HCT116 (cell line): ENCODE data around the gene POLR3GL. TPM values are rescaled to one million over a fixed set of nuclear protein-coding genes. Genes with fewer than 3 reads are reported as not detected.

Experiments
- ATAC-seq: fragments of 200-7000 bp; cut with Tn5 transposase; 2 replicates; pipeline ENCODE4 v1.9.1; 2020; ENCODE audit warnings: mild to moderate bottlenecking, moderate library complexity
- BruUV-seq: library from RNA; stranded (reverse); fragments of 400-500 nt; replicated peaks from 2 replicates; lab custom pipeline; 2021; lab: Mats Ljungman, UMichigan
- CTCF ChIA-PET: fragments of 300-600 bp; sonication (Branson Sonifier 250); formaldehyde crosslinking; loops from one replicate; lab custom pipeline; 2021; ENCODE audit warnings: antibody characterized with exemption; lab: Charles Lee
- POLR2A ChIA-PET: fragments of 300-600, 350-600 bp; sonication (Branson Sonifier 250); formaldehyde crosslinking; loops from one replicate; lab custom pipeline; 2021; ENCODE audit warnings: antibody characterized with exemption; lab: Charles Lee
- RAD21 ChIA-PET, 2 experiments: fragments of 300-600 bp; sonication (Branson Sonifier 250); formaldehyde crosslinking; loops; one replicate each; lab custom pipeline; 2023; ENCODE audit warnings: low total read pairs in 2 of 2; ENCODE audit not compliant: uncharacterized antibody in 2 of 2, unreplicated experiment in 2 of 2, low non-redundant PET in 1 of 2; lab: Charles Lee
- DNase-seq: peaks from one replicate; pipeline ENCODE4 v3.0.0-alpha.2; 2010; ENCODE audit warnings: low read depth, low spot score
- H2AFZ ChIP-seq: fragments of 200-600 bp; shearing (Covaris generic), sonication (generic); 2 replicates; pipeline ENCODE4 v1.6.1; 2017; ENCODE audit warnings: low read depth, mixed run types, mixed read lengths, antibody characterized with exemption, low read length; ENCODE audit not compliant: poor library complexity, severe bottlenecking
- H3K27ac ChIP-seq: 2 replicates; pipeline ENCODE4 v1.5.1; 2012; ENCODE audit warnings: low read depth, low read length
- H3K27me3 ChIP-seq: fragments of 200-600 bp; sonication (generic); 2 replicates; pipeline ENCODE4 v1.6.1; 2016; ENCODE audit warnings: mixed run types, low read length, mixed read lengths; ENCODE audit not compliant: insufficient read depth
- H3K36me3 ChIP-seq, 2 experiments: fragments of 200-500 bp in 1 of 2; fragments of 200-600 bp in 1 of 2; sonication (Bioruptor generic) in 1 of 2; sonication (generic) in 1 of 2; 2 replicates each; pipeline versions ENCODE4 v1.5.1 to v1.6.1; 2014 to 2016; ENCODE audit warnings: low read length in 2 of 2, inconsistent platforms in 1 of 2, mixed read lengths in 1 of 2, mixed run types in 1 of 2; ENCODE audit not compliant: insufficient read depth in 2 of 2, control insufficient read depth in 1 of 2
- H3K4me1 ChIP-seq, 2 experiments: fragments of 200-600 bp in 1 of 2; sonication (generic) in 1 of 2; 2 replicates each; pipeline versions ENCODE4 v1.5.1 to v1.6.1; 2012 to 2017; ENCODE audit warnings: low read length in 2 of 2, inconsistent platforms in 1 of 2, mild to moderate bottlenecking in 1 of 2, mixed read lengths in 1 of 2, mixed run types in 1 of 2, moderate library complexity in 1 of 2; ENCODE audit not compliant: insufficient read depth in 2 of 2, control insufficient read depth in 1 of 2
- H3K4me2 ChIP-seq: fragments of 200-600 bp; sonication (generic); 2 replicates; pipeline ENCODE4 v1.6.1; 2017; ENCODE audit warnings: mixed run types, low read length, mixed read lengths
- H3K4me3 ChIP-seq, 2 experiments: fragments of 200-600 bp in 1 of 2; sonication (generic) in 1 of 2; replicated peaks in 1 of 2; 2 replicates each; pipeline ENCODE4 v1.5.1; 2011 to 2016; ENCODE audit warnings: low read length in 2 of 2, control low read depth in 1 of 2, low read depth in 1 of 2, mild to moderate bottlenecking in 1 of 2, mixed read lengths in 1 of 2, mixed run types in 1 of 2
- H3K79me2 ChIP-seq: fragments of 200-600 bp; sonication (generic); 2 replicates; pipeline ENCODE4 v1.6.1; 2017; ENCODE audit warnings: mild to moderate bottlenecking, mixed run types, low read length, moderate library complexity, mixed read lengths; ENCODE audit not compliant: insufficient read depth
- H3K9ac ChIP-seq: fragments of 200-600 bp; sonication (generic); 2 replicates; pipeline ENCODE4 v1.6.1; 2016; ENCODE audit warnings: low read length, mixed read lengths
- H3K9me2 ChIP-seq: fragments of 200-600 bp; sonication (generic), shearing (Covaris generic); 2 replicates; pipeline ENCODE4 v1.6.1; 2017; ENCODE audit warnings: mixed run types, mild to moderate bottlenecking, moderate library complexity; ENCODE audit not compliant: insufficient read depth
- H3K9me3 ChIP-seq, 2 experiments: fragments of 200-500 bp in 1 of 2; fragments of 200-600 bp in 1 of 2; sonication (Bioruptor generic) in 1 of 2; sonication (generic) in 1 of 2; 2 replicates each; pipeline ENCODE4 v1.6.1; 2014 to 2017; ENCODE audit warnings: low read length in 2 of 2, mixed read lengths in 2 of 2, inconsistent platforms in 1 of 2, low read depth in 1 of 2, mild to moderate bottlenecking in 1 of 2, mixed run types in 1 of 2, moderate library complexity in 1 of 2; ENCODE audit not compliant: control insufficient read depth in 1 of 2, insufficient read depth in 1 of 2
- H4K20me1 ChIP-seq: fragments of 200-600 bp; sonication (generic), shearing (Covaris generic); 2 replicates; pipeline ENCODE4 v1.6.1; 2017; ENCODE audit warnings: mixed run types, mild to moderate bottlenecking, moderate library complexity; ENCODE audit not compliant: insufficient read depth
- ELF1 ChIP-seq: IDR thresholded peaks from 2 replicates; pipeline ENCODE4 v1.6.1; 2012; ENCODE audit warnings: low read depth, borderline replicate concordance
- EZH2phosphoT487 ChIP-seq: fragments of 200-600 bp; IDR thresholded peaks from 2 replicates; pipeline ENCODE4 v1.6.1; 2018; ENCODE audit warnings: antibody characterized with exemption, borderline replicate concordance
- JUND ChIP-seq: IDR thresholded peaks from 2 replicates; pipeline ENCODE4 v1.6.1; 2012
- POLR2A ChIP-seq: IDR thresholded peaks from 2 replicates; pipeline ENCODE4 v1.7.0; 2011; ENCODE audit warnings: borderline replicate concordance; ENCODE audit not compliant: insufficient read depth, insufficient read length; ENCODE audit errors: extremely low read depth
- POLR2AphosphoS5 ChIP-seq: IDR thresholded peaks from 2 replicates; pipeline ENCODE4 v1.6.1; 2011; ENCODE audit warnings: mild to moderate bottlenecking, low read depth, low read length, moderate library complexity
- TCF7L2 ChIP-seq: IDR thresholded peaks from 2 replicates; pipeline ENCODE4 v1.7.0; 2011; ENCODE audit warnings: borderline replicate concordance, inconsistent platforms; ENCODE audit not compliant: insufficient read depth, insufficient read length; ENCODE audit errors: extremely low read depth
- intact Hi-C: fragments of 100-400 bp; cut with micrococcal nuclease; formaldehyde crosslinking; loops from 2 replicates; pipeline ENCODE4 v1.10.0; 2022
- total RNA-seq: library from RNA; stranded (reverse); gene quantifications from one replicate; pipeline ENCODE4 v1.2.1, GENCODE V29; 2021; ENCODE audit not compliant: unreplicated experiment
- TF ChIP-seq, protein P1 (sequence below), 3 experiments: fragments of 200-600 bp in 1 of 3; sonication (generic) in 1 of 3; IDR thresholded peaks in 2 of 3; conservative IDR thresholded peaks in 1 of 3; 2 replicates each; pipeline ENCODE4 v1.5.1; 2012 to 2017; ENCODE audit warnings: low read depth in 2 of 3, low read length in 2 of 3, antibody characterized with exemption in 1 of 3, borderline replicate concordance in 1 of 3, control low read depth in 1 of 3, mild to moderate bottlenecking in 1 of 3, mixed read lengths in 1 of 3, mixed run types in 1 of 3, moderate library complexity in 1 of 3; ENCODE audit not compliant: insufficient read depth in 1 of 3
- TF ChIP-seq, protein P2 (sequence below): IDR thresholded peaks from 2 replicates; pipeline ENCODE4 v1.6.1; 2012; ENCODE audit warnings: low read depth
- TF ChIP-seq, protein P3 (sequence below): IDR thresholded peaks from 2 replicates; pipeline ENCODE4 v1.6.1; 2012

POLR3GL gene
- total RNA-seq, 1 experiment from 2014 or later: 17.9 TPM

DNA sequence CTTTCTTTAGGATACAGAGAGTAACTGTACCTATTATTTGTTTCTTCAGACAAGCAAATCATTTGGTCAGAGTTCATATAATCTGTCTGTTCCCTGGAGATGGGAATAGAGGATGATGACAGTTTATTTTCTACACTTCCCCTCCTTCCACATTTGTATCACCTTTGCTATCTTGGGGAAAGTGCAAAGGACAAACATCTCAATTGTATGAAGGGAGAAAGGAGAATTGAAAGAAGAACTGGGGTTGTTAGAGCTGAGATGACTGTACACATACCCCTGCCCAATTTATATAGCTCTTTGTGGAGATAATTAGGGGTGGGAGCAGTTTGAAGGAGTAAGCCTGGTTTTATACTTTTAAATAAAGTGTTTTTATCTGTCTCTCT lies 14.0 kb downstream of the POLR3GL start:
- Histone ChIP-seq H2AFZ (peak overlapping the region; percentile 42), H3K27ac (peak overlapping the region; percentile 89)
- intact Hi-C loops: loop anchor here (5.0 kb wide), 1 partner anchor 86 kb away; no protein-coding TSS in a partner anchor
- POLR2A ChIA-PET: interaction anchor here (1.3 to 3.0 kb wide), 10 partner anchors 12 to 73 kb away, joined by 4 to 27 read pairs (median 8); partner anchors contain the start of genes ANKRD34A, HJV, LIX1L and POLR3GL
- no peak for ATAC-seq
- no peak for TF ChIP-seq POLR2A
- peak; percentile 21; the same call in 1 of the 2 replicates for TF ChIP-seq JUND
- TF ChIP-seq, all 23 proteins: peak for 1
- no peaks in the 10 kb centered on the region for H3K79me2 ChIP-seq
- BruUV-seq: no TSS peak
- H3K9me3 ChIP-seq: no peaks in the 10 kb centered on the region
- DNase-seq: no peak
- H3K4me1 ChIP-seq: peaks cover 30 to 44% of the 10 kb centered on the region in 2 experiments
- H3K9me2 ChIP-seq: no peaks in the 10 kb centered on the region
- H3K4me3 ChIP-seq: peak overlapping the region in 1 of 2 experiments; percentile 37; a peak in 2 of 4 replicates
- H3K4me2 ChIP-seq: peak overlapping the region; percentile 76
- H3K36me3 ChIP-seq: no peaks in the 10 kb centered on the region
- H3K27me3 ChIP-seq: no peaks in the 10 kb centered on the region
- H4K20me1 ChIP-seq: no peaks in the 10 kb centered on the region
- RAD21 ChIA-PET: interaction anchor here (0.6 to 1.4 kb wide), 4 partner anchors 29 to 34 kb away, joined by 3 to 5 read pairs (median 3); no protein-coding TSS in a partner anchor
- peak overlapping the region; percentile 56 for H3K9ac ChIP-seq
- CTCF ChIA-PET: interaction anchor here (1.2 to 3.1 kb wide), 8 partner anchors 24 to 133 kb away, joined by 3 to 45 read pairs (median 6); partner anchors contain the start of gene NUDT17

DNA sequence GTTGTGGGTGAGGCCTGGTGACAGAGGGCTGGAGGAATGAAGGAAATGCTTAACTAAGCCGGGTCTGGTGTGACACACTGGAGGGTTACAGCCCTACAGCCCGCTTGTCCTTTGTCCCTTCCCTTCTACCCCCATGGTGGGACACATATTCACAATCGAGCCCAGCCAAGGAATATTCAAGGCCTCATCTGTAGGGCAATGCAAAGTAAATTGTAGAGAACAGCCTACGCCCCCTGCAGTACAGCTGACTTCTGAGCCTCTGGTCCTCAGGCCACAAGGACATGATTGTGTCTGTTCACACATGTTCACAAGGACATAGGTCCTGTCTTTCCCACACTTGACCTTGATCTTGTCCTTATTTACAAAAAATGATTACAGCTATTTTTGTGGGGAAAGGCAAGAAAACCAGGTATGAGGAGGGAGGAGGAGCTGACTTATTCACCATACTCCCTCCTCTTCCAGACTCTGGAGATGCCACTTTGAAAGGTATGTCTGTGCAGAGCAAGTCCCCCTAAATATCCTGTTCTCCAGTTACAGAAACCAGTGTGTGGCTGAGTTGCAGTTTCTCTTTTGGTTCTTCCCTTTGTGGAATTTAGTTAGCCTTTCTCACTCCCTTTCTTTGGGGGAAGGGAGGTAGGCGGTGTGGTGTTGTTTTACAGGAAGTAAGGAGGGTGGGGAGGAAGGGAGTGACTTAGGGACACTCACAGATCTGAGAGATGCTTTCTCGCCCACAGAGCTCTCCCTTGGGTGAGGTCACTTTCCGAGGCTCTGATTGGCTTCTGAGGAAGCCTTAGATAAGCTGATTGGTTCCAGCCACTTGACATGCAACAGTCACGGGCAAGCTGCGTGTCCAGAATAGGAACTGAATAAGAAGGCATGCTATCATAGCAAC lies 14.6 kb downstream of the POLR3GL start:
- no peaks in the 10 kb centered on the region for H3K79me2 ChIP-seq
- no peaks in the 10 kb centered on the region for H3K36me3 ChIP-seq
- peak overlapping the region; percentile 12 to 37 for H3K4me3 ChIP-seq
- no peaks in the 10 kb centered on the region for H3K27me3 ChIP-seq
- BruUV-seq: TSS peak; percentile 97
- ChIA-PET CTCF (interaction anchor here (0.9 to 3.1 kb wide), 17 partner anchors 10 to 134 kb away, joined by 3 to 45 read pairs (median 6); partner anchors contain the start of genes ANKRD34A, HJV, NUDT17 and PIAS3), RAD21 (interaction anchor here (0.5 to 1.4 kb wide), 9 partner anchors 21 to 87 kb away, joined by 3 to 6 read pairs (median 3); partner anchors contain the start of gene LIX1L (in 1 of the 2)), POLR2A (interaction anchor here (0.9 to 3.0 kb wide), 15 partner anchors 11 to 120 kb away, joined by 3 to 27 read pairs (median 6); partner anchors contain the start of genes ANKRD34A, HJV, LIX1L and PIAS3)
- H3K4me1 ChIP-seq: peaks cover 30 to 45% of the 10 kb centered on the region in 2 experiments
- DNase-seq (peak; percentile 96), ATAC-seq (peak; percentile 95)
- H3K27ac ChIP-seq: peak overlapping the region; percentile 89
- peak overlapping the region; percentile 70 for H2AFZ ChIP-seq
- peak overlapping the region; percentile 76 for H3K4me2 ChIP-seq
- intact Hi-C loops: loop anchor here (5.0 kb wide), 1 partner anchor 87 kb away; no protein-coding TSS in a partner anchor
- no peaks in the 10 kb centered on the region for H3K9me3 ChIP-seq
- H3K9ac ChIP-seq: peak overlapping the region; percentile 56
- no peaks in the 10 kb centered on the region for H4K20me1 ChIP-seq
- H3K9me2 ChIP-seq: no peaks in the 10 kb centered on the region
- peak; percentile 73; the same call in 1 of the 2 replicates for TF ChIP-seq ELF1
- no peak for TF ChIP-seq EZH2phosphoT487
- TF ChIP-seq, protein P1, sequence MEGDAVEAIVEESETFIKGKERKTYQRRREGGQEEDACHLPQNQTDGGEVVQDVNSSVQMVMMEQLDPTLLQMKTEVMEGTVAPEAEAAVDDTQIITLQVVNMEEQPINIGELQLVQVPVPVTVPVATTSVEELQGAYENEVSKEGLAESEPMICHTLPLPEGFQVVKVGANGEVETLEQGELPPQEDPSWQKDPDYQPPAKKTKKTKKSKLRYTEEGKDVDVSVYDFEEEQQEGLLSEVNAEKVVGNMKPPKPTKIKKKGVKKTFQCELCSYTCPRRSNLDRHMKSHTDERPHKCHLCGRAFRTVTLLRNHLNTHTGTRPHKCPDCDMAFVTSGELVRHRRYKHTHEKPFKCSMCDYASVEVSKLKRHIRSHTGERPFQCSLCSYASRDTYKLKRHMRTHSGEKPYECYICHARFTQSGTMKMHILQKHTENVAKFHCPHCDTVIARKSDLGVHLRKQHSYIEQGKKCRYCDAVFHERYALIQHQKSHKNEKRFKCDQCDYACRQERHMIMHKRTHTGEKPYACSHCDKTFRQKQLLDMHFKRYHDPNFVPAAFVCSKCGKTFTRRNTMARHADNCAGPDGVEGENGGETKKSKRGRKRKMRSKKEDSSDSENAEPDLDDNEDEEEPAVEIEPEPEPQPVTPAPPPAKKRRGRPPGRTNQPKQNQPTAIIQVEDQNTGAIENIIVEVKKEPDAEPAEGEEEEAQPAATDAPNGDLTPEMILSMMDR (IDR thresholded peaks at IDR 0.05 in 2 of 3, conservative IDR thresholded peaks at IDR 0.05 in 1 of 3; ENCODE audit: borderline replicate concordance in 1 of 3, insufficient read depth in 1 of 3, low read depth in 2 of 3, low read length in 2 of 3): peak in 2 of 3 experiments; percentile 22 to 37; a peak in 3 of 6 replicates
- TF ChIP-seq, protein P2, sequence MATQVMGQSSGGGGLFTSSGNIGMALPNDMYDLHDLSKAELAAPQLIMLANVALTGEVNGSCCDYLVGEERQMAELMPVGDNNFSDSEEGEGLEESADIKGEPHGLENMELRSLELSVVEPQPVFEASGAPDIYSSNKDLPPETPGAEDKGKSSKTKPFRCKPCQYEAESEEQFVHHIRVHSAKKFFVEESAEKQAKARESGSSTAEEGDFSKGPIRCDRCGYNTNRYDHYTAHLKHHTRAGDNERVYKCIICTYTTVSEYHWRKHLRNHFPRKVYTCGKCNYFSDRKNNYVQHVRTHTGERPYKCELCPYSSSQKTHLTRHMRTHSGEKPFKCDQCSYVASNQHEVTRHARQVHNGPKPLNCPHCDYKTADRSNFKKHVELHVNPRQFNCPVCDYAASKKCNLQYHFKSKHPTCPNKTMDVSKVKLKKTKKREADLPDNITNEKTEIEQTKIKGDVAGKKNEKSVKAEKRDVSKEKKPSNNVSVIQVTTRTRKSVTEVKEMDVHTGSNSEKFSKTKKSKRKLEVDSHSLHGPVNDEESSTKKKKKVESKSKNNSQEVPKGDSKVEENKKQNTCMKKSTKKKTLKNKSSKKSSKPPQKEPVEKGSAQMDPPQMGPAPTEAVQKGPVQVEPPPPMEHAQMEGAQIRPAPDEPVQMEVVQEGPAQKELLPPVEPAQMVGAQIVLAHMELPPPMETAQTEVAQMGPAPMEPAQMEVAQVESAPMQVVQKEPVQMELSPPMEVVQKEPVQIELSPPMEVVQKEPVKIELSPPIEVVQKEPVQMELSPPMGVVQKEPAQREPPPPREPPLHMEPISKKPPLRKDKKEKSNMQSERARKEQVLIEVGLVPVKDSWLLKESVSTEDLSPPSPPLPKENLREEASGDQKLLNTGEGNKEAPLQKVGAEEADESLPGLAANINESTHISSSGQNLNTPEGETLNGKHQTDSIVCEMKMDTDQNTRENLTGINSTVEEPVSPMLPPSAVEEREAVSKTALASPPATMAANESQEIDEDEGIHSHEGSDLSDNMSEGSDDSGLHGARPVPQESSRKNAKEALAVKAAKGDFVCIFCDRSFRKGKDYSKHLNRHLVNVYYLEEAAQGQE: no peak
- TF ChIP-seq TCF7L2: peak; percentile 73
- TF ChIP-seq, protein P3, sequence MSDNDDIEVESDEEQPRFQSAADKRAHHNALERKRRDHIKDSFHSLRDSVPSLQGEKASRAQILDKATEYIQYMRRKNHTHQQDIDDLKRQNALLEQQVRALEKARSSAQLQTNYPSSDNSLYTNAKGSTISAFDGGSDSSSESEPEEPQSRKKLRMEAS: peak; percentile 35; the same call in 1 of the 2 replicates
- peak; percentile 46 for TF ChIP-seq POLR2AphosphoS5
